ENCODE measurements around the gene LRRC4C.

LRRC4C gene

GRCh38 chr11:41458641-41459040, 811 bp downstream of the LRRC4C start:
- Histone ChIP-seq H3K27ac (ENCODE audit: low read length) (no peak overlapping the region), H3K27me3 (ENCODE audit: control insufficient read depth, insufficient read depth, low read length) (no peaks in the 10 kb centered on the region), H3K36me3 (ENCODE audit: control insufficient read depth, insufficient read depth, low read length) (no peaks in the 10 kb centered on the region), H3K4me3 (ENCODE audit: low read length) (no peak overlapping the region), H3K9me3 (ENCODE audit: control insufficient read depth, insufficient read depth, low read length) (no peaks in the 10 kb centered on the region), H3K4me1 (ENCODE audit: control insufficient read depth, insufficient read depth, low read length) (peaks cover 4% of the 10 kb centered on the region; the same call in 1 of the 2 replicates)
- DNase-seq (ENCODE audit: low read depth, low spot score) = no peak
- WGBS (ENCODE audit: insufficient coverage, insufficient read length) = no CpG with 5 or more reads among the region's 7 CpGs

- H3K4me1 ChIP-seq (ENCODE audit: control insufficient read depth, insufficient read depth, low read length) = peaks cover 4% of the 10 kb centered on the region; the same call in 1 of the 2 replicates
- H3K36me3 ChIP-seq (ENCODE audit: control insufficient read depth, insufficient read depth, low read length) = no peaks in the 10 kb centered on the region
- no peaks in the 10 kb centered on the region for H3K27me3 ChIP-seq (ENCODE audit: control insufficient read depth, insufficient read depth, low read length)
- DNase-seq (ENCODE audit: low read depth, low spot score) = no peak
- H3K4me3 ChIP-seq (ENCODE audit: low read length) = no peak overlapping the region
- H3K9me3 ChIP-seq (ENCODE audit: control insufficient read depth, insufficient read depth, low read length) = no peaks in the 10 kb centered on the region
- no peak overlapping the region for H3K27ac ChIP-seq (ENCODE audit: low read length)
- WGBS (ENCODE audit: insufficient coverage, insufficient read length) = no CpG with 5 or more reads among the region's 4 CpGs
Measured at GRCh38 chr11:41458154-41458553, 1.3 kb downstream of the LRRC4C start.

- H3K27me3 ChIP-seq (ENCODE audit: control insufficient read depth, insufficient read depth, low read length) = no peaks in the 10 kb centered on the region
- peaks cover 4% of the 10 kb centered on the region; the same call in 1 of the 2 replicates for H3K4me1 ChIP-seq (ENCODE audit: control insufficient read depth, insufficient read depth, low read length)
- no CpG with 5 or more reads among the region's 3 CpGs for WGBS (ENCODE audit: insufficient coverage, insufficient read length)
- H3K36me3 ChIP-seq (ENCODE audit: control insufficient read depth, insufficient read depth, low read length) = no peaks in the 10 kb centered on the region
- H3K27ac ChIP-seq (ENCODE audit: low read length) = no peak overlapping the region
- no peaks in the 10 kb centered on the region for H3K9me3 ChIP-seq (ENCODE audit: control insufficient read depth, insufficient read depth, low read length)
- no peak for DNase-seq (ENCODE audit: low read depth, low spot score)
- H3K4me3 ChIP-seq (ENCODE audit: low read length) = no peak overlapping the region
Measured at GRCh38 chr11:41457216-41458014, 2.0 kb downstream of the LRRC4C start.

- no peak overlapping the region for H3K27ac ChIP-seq (ENCODE audit: low read length)
- H3K9me3 ChIP-seq (ENCODE audit: control insufficient read depth, insufficient read depth, low read length) = no peaks in the 10 kb centered on the region
- H3K4me1 ChIP-seq (ENCODE audit: control insufficient read depth, insufficient read depth, low read length) = peaks cover 4% of the 10 kb centered on the region; the same call in 1 of the 2 replicates
- H3K4me3 ChIP-seq (ENCODE audit: low read length) = no peak overlapping the region
- peak; percentile 47 for DNase-seq (ENCODE audit: low read depth, low spot score)
- no peaks in the 10 kb centered on the region for H3K27me3 ChIP-seq (ENCODE audit: control insufficient read depth, insufficient read depth, low read length)
- no peaks in the 10 kb centered on the region for H3K36me3 ChIP-seq (ENCODE audit: control insufficient read depth, insufficient read depth, low read length)
- WGBS (ENCODE audit: insufficient coverage, insufficient read length) = no CpG with 5 or more reads among the region's 1 CpG
Measured at GRCh38 chr11:41456269-41456668, 3.2 kb downstream of the LRRC4C start.

GRCh38 chr11:41451011-41451410, 8.4 kb downstream of the LRRC4C start:
- Histone ChIP-seq H3K4me1 (ENCODE audit: control insufficient read depth, insufficient read depth, low read length) (no peaks in the 10 kb centered on the region), H3K9me3 (ENCODE audit: control insufficient read depth, insufficient read depth, low read length) (no peaks in the 10 kb centered on the region), H3K36me3 (ENCODE audit: control insufficient read depth, insufficient read depth, low read length) (no peaks in the 10 kb centered on the region), H3K27me3 (ENCODE audit: control insufficient read depth, insufficient read depth, low read length) (no peaks in the 10 kb centered on the region), H3K4me3 (ENCODE audit: low read length) (no peak overlapping the region), H3K27ac (ENCODE audit: low read length) (no peak overlapping the region)
- WGBS (ENCODE audit: insufficient coverage, insufficient read length) = no CpG with 5 or more reads among the region's 3 CpGs
- DNase-seq (ENCODE audit: low read depth, low spot score) = no peak

- Histone ChIP-seq H3K4me1 (ENCODE audit: control insufficient read depth, insufficient read depth, low read length) (no peaks in the 10 kb centered on the region), H3K9me3 (ENCODE audit: control insufficient read depth, insufficient read depth, low read length) (no peaks in the 10 kb centered on the region)
- WGBS (ENCODE audit: insufficient coverage, insufficient read length) = no CpG with 5 or more reads among the region's 2 CpGs
Measured at GRCh38 chr11:41449483-41450050, 9.9 kb downstream of the LRRC4C start.

GRCh38 chr11:41446566-41446965, 12.9 kb downstream of the LRRC4C start:
- no peaks in the 10 kb centered on the region for H3K9me3 ChIP-seq (ENCODE audit: control insufficient read depth, insufficient read depth, low read length)
- no peak for DNase-seq (ENCODE audit: low read depth, low spot score)
- H3K4me1 ChIP-seq (ENCODE audit: control insufficient read depth, insufficient read depth, low read length) = no peaks in the 10 kb centered on the region
- H3K27me3 ChIP-seq (ENCODE audit: control insufficient read depth, insufficient read depth, low read length) = no peaks in the 10 kb centered on the region
- H3K36me3 ChIP-seq (ENCODE audit: control insufficient read depth, insufficient read depth, low read length) = no peaks in the 10 kb centered on the region
- H3K4me3 ChIP-seq (ENCODE audit: low read length) = no peak overlapping the region
- no peak overlapping the region for H3K27ac ChIP-seq (ENCODE audit: low read length)

More at GRCh38 chr11:41449483-41450050, 9.9 kb downstream of the LRRC4C start:
- DNase-seq (ENCODE audit: low read depth, low spot score) = no peak
- Histone ChIP-seq H3K4me3 (ENCODE audit: low read length) (no peak overlapping the region), H3K36me3 (ENCODE audit: control insufficient read depth, insufficient read depth, low read length) (no peaks in the 10 kb centered on the region), H3K27me3 (ENCODE audit: control insufficient read depth, insufficient read depth, low read length) (no peaks in the 10 kb centered on the region), H3K27ac (ENCODE audit: low read length) (no peak overlapping the region)

- Histone ChIP-seq H3K27me3 (ENCODE audit: control insufficient read depth, insufficient read depth, low read length) (no peaks in the 10 kb centered on the region), H3K36me3 (ENCODE audit: control insufficient read depth, insufficient read depth, low read length) (no peaks in the 10 kb centered on the region), H3K9me3 (ENCODE audit: control insufficient read depth, insufficient read depth, low read length) (no peaks in the 10 kb centered on the region), H3K4me3 (ENCODE audit: low read length) (no peak overlapping the region), H3K27ac (ENCODE audit: low read length) (no peak overlapping the region), H3K4me1 (ENCODE audit: control insufficient read depth, insufficient read depth, low read length) (no peaks in the 10 kb centered on the region)
- no CpG with 5 or more reads among the region's 2 CpGs for WGBS (ENCODE audit: insufficient coverage, insufficient read length)
- DNase-seq (ENCODE audit: low read depth, low spot score) = no peak
Measured at GRCh38 chr11:41446107-41446506, 13.3 kb downstream of the LRRC4C start.

- Histone ChIP-seq H3K4me3 (ENCODE audit: low read length) (no peak overlapping the region), H3K27ac (ENCODE audit: low read length) (no peak overlapping the region), H3K4me1 (ENCODE audit: control insufficient read depth, insufficient read depth, low read length) (no peaks in the 10 kb centered on the region), H3K9me3 (ENCODE audit: control insufficient read depth, insufficient read depth, low read length) (no peaks in the 10 kb centered on the region), H3K36me3 (ENCODE audit: control insufficient read depth, insufficient read depth, low read length) (no peaks in the 10 kb centered on the region), H3K27me3 (ENCODE audit: control insufficient read depth, insufficient read depth, low read length) (no peaks in the 10 kb centered on the region)
- WGBS (ENCODE audit: insufficient coverage, insufficient read length) = 100% methylated on average over 8 of the region's 9 CpGs
- no peak for DNase-seq (ENCODE audit: low read depth, low spot score)
Measured at GRCh38 chr11:41437006-41437490, 22.4 kb downstream of the LRRC4C start.

GRCh38 chr11:41435531-41435930, 23.9 kb downstream of the LRRC4C start:
- Histone ChIP-seq H3K27ac (ENCODE audit: low read length) (no peak overlapping the region), H3K27me3 (ENCODE audit: control insufficient read depth, insufficient read depth, low read length) (no peaks in the 10 kb centered on the region), H3K36me3 (ENCODE audit: control insufficient read depth, insufficient read depth, low read length) (no peaks in the 10 kb centered on the region), H3K4me1 (ENCODE audit: control insufficient read depth, insufficient read depth, low read length) (no peaks in the 10 kb centered on the region), H3K4me3 (ENCODE audit: low read length) (no peak overlapping the region), H3K9me3 (ENCODE audit: control insufficient read depth, insufficient read depth, low read length) (no peaks in the 10 kb centered on the region)
- WGBS (ENCODE audit: insufficient coverage, insufficient read length) = no CpG with 5 or more reads among the region's 4 CpGs
- DNase-seq (ENCODE audit: low read depth, low spot score) = no peak

Measured in iPS DF 6.9 (cell line).